ENCODE results near the gene LGALS8. TPM values are rescaled to one million over a fixed set of nuclear protein-coding genes. Genes with fewer than 3 reads are reported as not detected.

The LGALS8 gene
- total RNA-seq, 1 experiment from 2014 or later: 47.9 TPM

GRCh38 chr1:236494586-236495466, 29.0 kb upstream of the LGALS8 start:
- Histone ChIP-seq H2AFZ (ENCODE audit: low read length) (no peak overlapping the region), H3K9me3 (ENCODE audit: low read length) (no peaks in the 10 kb centered on the region), H3K4me3 (ENCODE audit: low read length) (no peak overlapping the region), H3K27ac (ENCODE audit: low read length) (no peak overlapping the region), H3K9ac (ENCODE audit: low read length) (no peak overlapping the region), H4K20me1 (ENCODE audit: low read length) (no peaks in the 10 kb centered on the region), H3K79me2 (ENCODE audit: low read length) (no peaks in the 10 kb centered on the region), H3K27me3 (ENCODE audit: low read length) (no peaks in the 10 kb centered on the region), H3K4me1 (ENCODE audit: insufficient read depth, low read length) (no peaks in the 10 kb centered on the region), H3K36me3 (ENCODE audit: low read depth, low read length) (no peaks in the 10 kb centered on the region), H3F3A (ENCODE audit: low read length, unreplicated experiment) (no peaks in the 10 kb centered on the region), H3K9me2 (replicated peaks; ENCODE audit: low read length) (no peaks in the 10 kb centered on the region), H3K4me2 (ENCODE audit: low read length) (no peak overlapping the region)
- intact Hi-C loops (cut with micrococcal nuclease): loop anchor here (5.0 kb wide), 1 partner anchor 37 kb away; no protein-coding TSS in a partner anchor
- ChIA-PET CTCF (no interaction called here), POLR2A (ENCODE audit: unreplicated experiment) (no interaction called here)
- TF ChIP-seq EZH2 (IDR thresholded peaks at IDR 0.05; ENCODE audit: low read length, unreplicated experiment): no peak
- TF ChIP-seq, protein P1, sequence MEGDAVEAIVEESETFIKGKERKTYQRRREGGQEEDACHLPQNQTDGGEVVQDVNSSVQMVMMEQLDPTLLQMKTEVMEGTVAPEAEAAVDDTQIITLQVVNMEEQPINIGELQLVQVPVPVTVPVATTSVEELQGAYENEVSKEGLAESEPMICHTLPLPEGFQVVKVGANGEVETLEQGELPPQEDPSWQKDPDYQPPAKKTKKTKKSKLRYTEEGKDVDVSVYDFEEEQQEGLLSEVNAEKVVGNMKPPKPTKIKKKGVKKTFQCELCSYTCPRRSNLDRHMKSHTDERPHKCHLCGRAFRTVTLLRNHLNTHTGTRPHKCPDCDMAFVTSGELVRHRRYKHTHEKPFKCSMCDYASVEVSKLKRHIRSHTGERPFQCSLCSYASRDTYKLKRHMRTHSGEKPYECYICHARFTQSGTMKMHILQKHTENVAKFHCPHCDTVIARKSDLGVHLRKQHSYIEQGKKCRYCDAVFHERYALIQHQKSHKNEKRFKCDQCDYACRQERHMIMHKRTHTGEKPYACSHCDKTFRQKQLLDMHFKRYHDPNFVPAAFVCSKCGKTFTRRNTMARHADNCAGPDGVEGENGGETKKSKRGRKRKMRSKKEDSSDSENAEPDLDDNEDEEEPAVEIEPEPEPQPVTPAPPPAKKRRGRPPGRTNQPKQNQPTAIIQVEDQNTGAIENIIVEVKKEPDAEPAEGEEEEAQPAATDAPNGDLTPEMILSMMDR (conservative IDR thresholded peaks at IDR 0.05; ENCODE audit: low read depth, low read length): no peak
- no peak for TF ChIP-seq EZH2phosphoT487 (IDR thresholded peaks at IDR 0.05; ENCODE audit: borderline replicate concordance, low read length)
- DNase-seq (no peak), ATAC-seq (no peak)
- no TSS peak for BruUV-seq (replicated peaks)

DNA sequence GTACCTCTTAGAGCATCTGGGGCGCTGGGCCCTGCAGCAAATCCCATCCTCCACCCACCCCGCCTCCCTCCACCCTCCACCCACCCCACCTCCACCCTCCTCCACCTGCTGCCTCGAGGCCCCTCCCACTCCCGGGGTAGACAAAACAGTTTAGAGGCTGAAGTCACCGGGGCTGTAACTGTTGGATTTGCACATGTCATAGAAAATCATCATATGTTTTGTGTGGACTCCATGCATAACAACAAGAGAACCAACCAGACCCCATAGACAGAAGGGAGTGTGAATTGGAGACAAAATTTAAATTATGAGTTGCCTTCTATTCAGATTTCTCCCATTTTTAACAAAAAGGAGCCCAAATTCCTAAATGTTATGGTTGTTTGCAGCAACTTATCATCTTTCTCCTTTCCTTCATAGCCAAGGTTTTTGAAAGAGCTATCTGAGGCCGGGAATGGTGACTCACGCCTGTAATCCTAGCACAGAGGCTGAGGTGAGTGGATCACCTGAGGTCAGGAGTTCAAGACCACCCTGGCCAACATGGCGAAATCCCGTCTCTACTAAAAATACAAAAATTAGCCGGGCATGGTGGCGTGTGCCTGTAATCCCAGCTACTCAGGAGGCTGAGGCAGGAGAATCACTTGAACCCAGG, 28.2 kb upstream of the LGALS8 start:
- intact Hi-C loops (cut with micrococcal nuclease): no loop called here
- POLR2A ChIA-PET (ENCODE audit: unreplicated experiment): no interaction called here
- no TSS peak for BruUV-seq (replicated peaks)

More for the DNA sequence above, 28.2 kb upstream of the LGALS8 start:
- no peak overlapping the region for H2AFZ ChIP-seq (ENCODE audit: low read length)
- no peaks in the 10 kb centered on the region for H3K9me2 ChIP-seq (replicated peaks; ENCODE audit: low read length)
- no peaks in the 10 kb centered on the region for H3K79me2 ChIP-seq (ENCODE audit: low read length)
- no peak for TF ChIP-seq EZH2 (IDR thresholded peaks at IDR 0.05; ENCODE audit: low read length, unreplicated experiment)
- no peak for TF ChIP-seq EZH2phosphoT487 (IDR thresholded peaks at IDR 0.05; ENCODE audit: borderline replicate concordance, low read length)
- TF ChIP-seq, protein P1 (conservative IDR thresholded peaks at IDR 0.05; ENCODE audit: low read depth, low read length): no peak
- no peaks in the 10 kb centered on the region for H3K36me3 ChIP-seq (ENCODE audit: low read depth, low read length)
- H3K9me3 ChIP-seq (ENCODE audit: low read length): no peaks in the 10 kb centered on the region
- no peaks in the 10 kb centered on the region for H4K20me1 ChIP-seq (ENCODE audit: low read length)
- DNase-seq: no peak
- no peaks in the 10 kb centered on the region for H3K4me1 ChIP-seq (ENCODE audit: insufficient read depth, low read length)
- no peak overlapping the region for H3K27ac ChIP-seq (ENCODE audit: low read length)
- no peaks in the 10 kb centered on the region for H3F3A ChIP-seq (ENCODE audit: low read length, unreplicated experiment)
- H3K4me2 ChIP-seq (ENCODE audit: low read length): no peak overlapping the region
- ATAC-seq: no peak
- H3K9ac ChIP-seq (ENCODE audit: low read length): no peak overlapping the region
- no peaks in the 10 kb centered on the region for H3K27me3 ChIP-seq (ENCODE audit: low read length)
- CTCF ChIA-PET: no interaction called here
- no peak overlapping the region for H3K4me3 ChIP-seq (ENCODE audit: low read length)
